ENCODE results near the gene ZP1. TPM values are rescaled to one million over a fixed set of nuclear protein-coding genes. Genes with fewer than 3 reads are reported as not detected.
A peak's percentile ranks its signal among the peaks of the same experiment; 100 is the strongest.

The ZP1 gene
- total RNA-seq, 3 donors from 2014 or later: 0.23 to 0.41 TPM; not detected in 1

DNA sequence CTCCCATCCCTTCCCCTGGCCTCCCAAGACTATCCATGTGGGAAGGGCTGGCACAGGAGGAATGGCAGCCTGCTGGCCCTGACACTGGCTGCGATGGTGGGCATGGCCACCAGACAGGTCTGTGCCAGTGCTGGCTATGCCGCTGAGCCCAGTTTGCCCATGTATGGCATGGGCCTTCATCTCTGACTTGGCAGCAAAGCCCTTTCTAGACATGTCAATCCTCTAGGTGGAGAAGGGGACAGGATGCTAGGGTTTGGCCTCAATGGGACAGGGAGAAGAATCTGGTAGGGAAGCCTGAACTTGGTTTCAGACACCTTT lies 8.8 kb downstream of the ZP1 start:
- TF ChIP-seq, protein P1, sequence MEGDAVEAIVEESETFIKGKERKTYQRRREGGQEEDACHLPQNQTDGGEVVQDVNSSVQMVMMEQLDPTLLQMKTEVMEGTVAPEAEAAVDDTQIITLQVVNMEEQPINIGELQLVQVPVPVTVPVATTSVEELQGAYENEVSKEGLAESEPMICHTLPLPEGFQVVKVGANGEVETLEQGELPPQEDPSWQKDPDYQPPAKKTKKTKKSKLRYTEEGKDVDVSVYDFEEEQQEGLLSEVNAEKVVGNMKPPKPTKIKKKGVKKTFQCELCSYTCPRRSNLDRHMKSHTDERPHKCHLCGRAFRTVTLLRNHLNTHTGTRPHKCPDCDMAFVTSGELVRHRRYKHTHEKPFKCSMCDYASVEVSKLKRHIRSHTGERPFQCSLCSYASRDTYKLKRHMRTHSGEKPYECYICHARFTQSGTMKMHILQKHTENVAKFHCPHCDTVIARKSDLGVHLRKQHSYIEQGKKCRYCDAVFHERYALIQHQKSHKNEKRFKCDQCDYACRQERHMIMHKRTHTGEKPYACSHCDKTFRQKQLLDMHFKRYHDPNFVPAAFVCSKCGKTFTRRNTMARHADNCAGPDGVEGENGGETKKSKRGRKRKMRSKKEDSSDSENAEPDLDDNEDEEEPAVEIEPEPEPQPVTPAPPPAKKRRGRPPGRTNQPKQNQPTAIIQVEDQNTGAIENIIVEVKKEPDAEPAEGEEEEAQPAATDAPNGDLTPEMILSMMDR (IDR thresholded peaks at IDR 0.05): no peak
- no peaks in the 10 kb centered on the region for H3K4me1 ChIP-seq (ENCODE audit: low read depth)
- H3K36me3 ChIP-seq (ENCODE audit: low read depth): no peaks in the 10 kb centered on the region
- no peak overlapping the region for H3K4me3 ChIP-seq
- DNase-seq (peak in 1 of 3 donors; percentile 7), ATAC-seq (no peak)
- no peaks in the 10 kb centered on the region for H3K9me3 ChIP-seq
- intact Hi-C loops (cut with DNase I, micrococcal nuclease): no loop called here

- TF ChIP-seq, protein P1 (IDR thresholded peaks at IDR 0.05): no peak
- peak in 1 of 3 donors; percentile 2 for DNase-seq
Measured at GRCh38 chr11:60878245-60879101, 11.1 kb downstream of the ZP1 start.

DNA sequence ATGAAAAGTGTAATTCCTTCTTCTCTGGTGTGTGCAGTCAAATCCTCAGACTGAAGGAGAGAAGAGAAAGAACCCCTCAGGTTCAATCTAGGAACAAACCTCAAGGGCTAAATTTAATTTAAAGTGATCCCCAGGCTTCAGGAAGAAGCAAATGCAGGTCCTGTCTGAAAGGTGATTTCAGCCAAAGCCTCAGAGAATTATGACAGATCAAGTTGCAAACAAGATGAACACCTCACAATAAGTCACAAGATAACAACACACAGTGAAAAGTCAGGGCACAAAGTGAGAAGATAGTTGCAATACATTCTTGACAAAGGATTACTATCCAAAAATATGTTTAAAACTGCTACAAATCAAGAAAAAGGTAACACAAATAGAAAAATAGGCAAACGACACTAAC lies 11.8 kb downstream of the ZP1 start:
- no peaks in the 10 kb centered on the region for H3K36me3 ChIP-seq (ENCODE audit: low read depth)
- H3K4me3 ChIP-seq: no peak overlapping the region
- no peaks in the 10 kb centered on the region for H3K4me1 ChIP-seq (ENCODE audit: low read depth)
- ATAC-seq (no peak), DNase-seq (no peak)
- H3K9me3 ChIP-seq: no peaks in the 10 kb centered on the region
- intact Hi-C loops (cut with DNase I, micrococcal nuclease): no loop called here
- TF ChIP-seq, protein P1 (IDR thresholded peaks at IDR 0.05): no peak

More at GRCh38 chr11:60878245-60879101, 11.1 kb downstream of the ZP1 start:
- intact Hi-C loops (cut with DNase I, micrococcal nuclease): no loop called here
- Histone ChIP-seq H3K4me1 (ENCODE audit: low read depth) (no peaks in the 10 kb centered on the region), H3K9me3 (no peaks in the 10 kb centered on the region), H3K4me3 (no peak overlapping the region), H3K36me3 (ENCODE audit: low read depth) (no peaks in the 10 kb centered on the region)
- no peak for ATAC-seq

DNA sequence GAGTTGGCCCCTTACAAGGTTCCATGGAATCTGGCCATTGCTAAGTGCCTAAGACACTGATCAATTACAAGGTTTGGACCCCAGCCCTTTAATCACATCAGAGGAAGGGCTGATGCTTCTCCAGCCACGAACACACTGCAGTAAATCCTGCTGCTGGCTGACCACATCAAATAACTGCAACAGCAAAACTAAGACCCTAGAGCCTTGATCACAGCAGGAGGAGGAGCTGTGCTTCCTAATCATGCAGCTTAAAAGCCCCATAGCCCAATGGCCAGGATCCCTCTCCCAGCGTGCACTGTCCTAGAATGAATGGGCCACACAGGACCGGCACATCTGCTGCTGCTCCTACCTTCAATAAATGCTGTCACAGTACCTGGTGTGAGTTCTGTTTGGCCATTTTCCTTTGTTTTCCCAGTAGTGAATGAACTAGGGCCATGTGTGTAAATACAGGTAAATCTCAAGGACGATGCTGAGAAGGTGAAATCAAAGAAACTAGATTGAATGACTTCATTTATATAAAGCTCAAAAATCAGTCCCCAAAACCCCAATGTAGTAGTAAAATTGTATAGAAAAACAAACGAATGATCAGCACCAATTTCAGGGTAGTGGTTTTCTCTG lies 12.7 kb downstream of the ZP1 start:
- DNase-seq (no peak), ATAC-seq (no peak)
- H3K9me3 ChIP-seq: no peaks in the 10 kb centered on the region
- TF ChIP-seq, protein P1 (IDR thresholded peaks at IDR 0.05): no peak
- intact Hi-C loops (cut with DNase I, micrococcal nuclease): no loop called here
- H3K36me3 ChIP-seq (ENCODE audit: low read depth): no peaks in the 10 kb centered on the region
- no peak overlapping the region for H3K4me3 ChIP-seq
- H3K4me1 ChIP-seq (ENCODE audit: low read depth): no peaks in the 10 kb centered on the region

- intact Hi-C loops (cut with DNase I, micrococcal nuclease): no loop called here
- H3K4me3 ChIP-seq: no peak overlapping the region
- H3K4me1 ChIP-seq (ENCODE audit: low read depth): no peaks in the 10 kb centered on the region
- no peaks in the 10 kb centered on the region for H3K36me3 ChIP-seq (ENCODE audit: low read depth)
- TF ChIP-seq, protein P1 (IDR thresholded peaks at IDR 0.05): no peak
- no peaks in the 10 kb centered on the region for H3K9me3 ChIP-seq
- ATAC-seq (no peak), DNase-seq (peak in 1 of 3 donors; percentile 7)
Measured at GRCh38 chr11:60880643-60881282, 13.4 kb downstream of the ZP1 start.

All from mucosa of descending colon (tissue), 3 donors.